H4 (cell line): ENCODE data around the gene XPR1. TPM values are rescaled to one million over a fixed set of nuclear protein-coding genes. Genes with fewer than 3 reads are reported as not detected.
"Not testable (repeated sequence)": the region's sequence is repeated elsewhere in the genome, so short reads cannot be mapped to it uniquely, and the experiment has no call there.

Experiments used
- DNase-seq: peaks from one replicate; pipeline ENCODE4 v3.0.0-alpha.2; 2015; ENCODE audit warnings: low spot score
- total RNA-seq: library from RNA; depleted of rRNA; stranded (reverse); fragments of >200 nt; shearing (Covaris generic); gene quantifications from 2 replicates; pipeline ENCODE4 v1.2.3, GENCODE V29; 2014

The XPR1 gene
- total RNA-seq, 1 experiment from 2014 or later, result 23.5 TPM

DNA sequence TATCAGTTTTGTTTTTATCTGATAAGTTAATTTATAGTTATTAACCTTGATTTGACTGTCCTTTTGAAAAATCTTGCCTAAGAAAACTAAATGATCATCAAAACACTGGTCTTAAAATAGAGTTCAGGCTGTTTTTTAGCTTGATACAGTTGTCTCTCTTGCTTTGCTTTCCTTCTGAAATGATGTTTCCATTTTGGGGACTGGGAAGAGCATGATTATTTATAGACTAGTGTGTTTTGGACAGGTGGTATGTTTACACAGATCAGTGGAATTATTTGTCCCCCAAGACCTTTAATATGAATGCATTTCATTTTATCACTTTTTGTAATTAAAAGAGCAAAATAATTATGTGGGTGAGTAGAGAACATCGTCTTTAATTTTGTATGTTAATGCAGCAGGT is 90.8 kb downstream of the XPR1 start:
- DNase-seq, result no peak

DNA sequence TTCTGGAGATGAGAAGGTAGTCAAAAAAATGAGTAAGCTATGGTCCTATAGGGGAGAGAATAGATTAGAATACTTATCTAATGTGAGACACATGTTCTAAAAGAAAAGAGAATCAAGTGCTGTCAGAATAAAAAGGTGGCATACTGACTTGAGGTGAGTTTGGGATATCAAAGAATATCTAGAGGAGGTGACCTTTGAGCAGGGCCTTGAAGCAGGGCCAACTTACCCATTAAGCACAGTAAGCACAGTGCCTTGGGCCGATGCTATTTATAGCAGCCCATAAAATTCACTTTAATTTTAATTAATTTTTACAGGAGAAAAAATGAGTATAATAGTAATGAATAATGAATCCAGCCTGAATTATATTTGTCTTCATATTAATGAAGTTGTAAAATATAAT is 92.2 kb downstream of the XPR1 start:
- DNase-seq, result no peak

DNA sequence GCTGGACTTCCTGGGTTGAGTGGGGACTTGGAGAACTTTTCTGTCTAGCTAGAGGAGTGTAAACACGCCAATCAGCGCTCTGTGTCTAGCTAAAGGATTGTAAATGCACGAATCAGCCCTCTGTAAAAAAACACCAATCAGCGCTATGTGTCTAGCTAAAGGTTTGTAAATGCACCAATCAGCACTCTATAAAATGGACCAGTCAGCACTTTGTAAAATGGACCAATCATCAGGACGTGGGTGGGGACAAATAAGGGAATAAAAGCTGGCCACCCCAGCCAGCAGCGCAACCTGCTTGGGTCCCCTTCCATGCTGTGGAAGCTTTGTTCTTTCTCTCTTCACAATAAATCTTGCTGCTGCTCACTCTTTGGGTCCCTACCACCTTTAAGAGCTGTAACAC is 94.2 kb downstream of the XPR1 start:
- DNase-seq, result not testable (repeated sequence)

DNA sequence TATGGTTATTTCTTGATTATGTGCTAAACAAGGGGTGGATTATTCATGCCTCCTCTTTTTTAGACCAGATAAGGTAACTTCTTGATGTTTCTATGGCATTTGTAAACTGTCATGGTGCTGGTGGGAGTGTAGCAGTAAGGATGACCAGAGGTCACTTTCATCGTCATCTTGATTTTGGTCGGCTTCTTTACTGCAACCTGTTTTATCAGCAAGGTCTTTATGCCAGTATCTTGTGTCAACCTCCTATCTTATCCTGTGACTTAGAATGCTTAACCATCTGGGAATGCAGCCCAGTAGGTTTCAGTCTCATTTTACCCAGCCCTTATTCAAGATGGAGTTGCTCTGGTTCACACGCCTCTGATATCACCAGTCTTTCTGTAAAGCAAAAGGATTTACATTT is 95.9 kb downstream of the XPR1 start:
- not testable (repeated sequence) for DNase-seq

DNA sequence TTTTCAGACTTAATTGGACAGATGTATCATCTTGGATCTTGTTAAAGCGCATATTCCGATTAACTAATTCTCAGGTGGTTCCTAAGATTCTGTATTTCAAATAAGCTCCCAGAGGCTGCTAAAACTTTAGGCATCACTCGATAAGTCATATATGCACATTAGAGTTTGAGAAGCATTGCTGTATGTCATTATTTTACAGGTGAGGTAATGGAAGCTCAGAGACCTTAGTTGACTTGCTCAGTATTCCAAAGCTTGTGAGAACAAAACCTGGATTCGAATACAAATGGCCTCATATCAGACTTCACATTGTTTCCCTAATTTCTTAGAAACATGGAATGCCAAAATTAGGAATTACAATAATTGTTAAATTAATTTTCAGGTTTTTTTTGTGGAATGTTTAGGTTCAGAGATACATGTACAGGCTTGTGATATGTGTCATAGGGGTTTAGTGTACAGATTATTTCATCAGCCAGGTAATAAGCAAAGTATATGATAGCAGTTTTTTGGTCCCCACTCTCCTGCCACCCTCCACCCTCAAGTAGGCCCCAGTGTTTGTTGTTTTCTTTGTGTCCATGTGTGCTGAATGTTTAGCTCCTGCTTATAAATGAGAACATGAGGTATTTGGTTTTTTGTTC is 96.8 kb downstream of the XPR1 start:
- no peak for DNase-seq

DNA sequence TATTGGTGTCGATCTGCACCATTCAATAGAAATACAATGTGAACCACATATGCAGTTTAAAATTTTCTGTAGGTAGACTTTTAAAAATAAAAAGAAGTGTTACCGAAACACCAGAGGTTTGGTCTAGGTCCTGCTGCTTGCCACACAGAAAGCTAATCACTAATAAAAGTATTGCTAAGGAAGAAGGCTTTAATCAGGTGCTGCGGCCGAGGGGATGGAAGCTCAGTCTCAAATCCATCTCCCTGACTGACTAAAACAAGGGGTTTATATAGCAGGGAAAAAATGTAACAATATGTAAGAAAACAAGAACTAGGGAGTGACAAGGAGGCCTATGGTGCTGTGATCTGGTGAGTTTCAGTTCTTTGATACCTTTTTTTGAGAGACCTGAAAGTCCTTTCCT is 99.3 kb downstream of the XPR1 start:
- no peak for DNase-seq

DNA sequence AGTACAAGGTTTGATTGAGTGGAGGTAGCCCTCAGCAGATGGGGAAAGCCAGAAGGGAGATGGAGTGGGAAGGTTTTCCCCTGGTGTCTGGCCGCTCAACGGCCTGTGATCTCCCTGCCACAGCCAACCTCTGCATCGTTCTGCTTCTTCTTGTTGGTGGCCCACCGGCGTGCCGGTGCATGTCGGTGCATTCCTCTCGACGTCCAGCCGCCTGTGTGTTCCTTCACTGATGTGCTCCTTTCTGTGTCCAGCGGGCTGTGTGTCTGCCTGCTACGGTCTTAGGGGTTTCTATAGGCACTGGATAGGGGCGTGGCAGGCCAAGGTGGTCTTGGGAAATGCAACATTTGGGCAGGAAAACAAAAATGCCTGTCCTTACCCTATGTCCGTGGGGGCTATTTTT is 101.0 kb downstream of the XPR1 start:
- no peak for DNase-seq

DNA sequence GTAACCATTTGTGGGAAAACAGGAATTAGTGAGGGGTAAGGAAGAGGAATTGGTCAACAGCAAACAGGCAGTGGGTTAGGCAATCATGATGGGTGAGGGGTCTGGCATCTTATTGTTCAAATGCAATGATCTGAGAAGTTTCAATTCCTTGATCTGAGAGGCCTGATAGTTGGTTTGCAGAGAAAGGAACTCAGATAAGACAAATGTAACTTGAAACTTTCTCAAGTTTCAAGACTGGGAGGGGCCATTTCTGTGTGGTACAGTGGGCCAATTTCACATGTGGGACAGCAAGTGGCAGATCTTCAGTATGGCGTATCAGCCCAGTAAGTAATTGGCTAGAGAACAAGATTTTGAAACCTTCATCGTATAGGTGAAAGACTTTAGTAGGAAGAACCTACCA is 102.5 kb downstream of the XPR1 start:
- no peak for DNase-seq

DNA sequence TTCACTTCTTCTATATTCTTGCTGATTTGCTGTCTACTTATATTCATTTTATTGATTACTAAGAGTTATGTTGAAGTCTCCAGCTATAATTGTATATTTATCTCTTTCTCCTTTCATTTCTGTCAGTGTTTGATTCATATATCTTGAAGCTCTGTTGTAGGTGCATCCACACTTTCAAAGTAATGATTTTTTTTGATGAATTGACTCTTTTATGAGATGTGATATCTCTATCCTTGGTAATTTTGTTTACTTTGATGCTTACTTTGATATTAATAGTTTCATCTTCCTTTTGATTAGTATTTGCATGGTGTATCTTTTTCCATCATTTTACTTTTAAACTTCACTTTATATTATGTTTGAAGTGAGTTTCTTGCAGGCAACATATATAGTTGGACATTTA is 110.8 kb downstream of the XPR1 start:
- DNase-seq, result no peak

DNA sequence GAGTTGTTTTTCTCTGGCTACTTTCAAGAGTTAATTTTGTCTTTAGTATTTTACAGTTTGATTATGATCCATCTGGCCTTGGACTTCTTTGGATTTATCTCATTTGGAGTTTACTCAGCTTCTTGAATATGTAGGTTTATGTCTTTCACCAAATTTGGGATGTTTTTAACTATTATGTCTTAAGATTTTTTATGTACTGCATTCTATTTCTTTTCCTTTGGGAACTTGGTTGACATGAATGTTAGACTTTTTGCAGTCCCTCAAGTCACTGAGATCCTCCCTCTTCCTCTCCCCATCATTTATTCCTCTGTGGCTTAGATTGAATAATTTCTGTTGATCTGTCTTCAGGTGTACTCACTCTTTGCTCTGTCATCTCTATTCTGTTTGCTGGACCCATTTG is 112.0 kb downstream of the XPR1 start:
- DNase-seq, result no peak

DNA sequence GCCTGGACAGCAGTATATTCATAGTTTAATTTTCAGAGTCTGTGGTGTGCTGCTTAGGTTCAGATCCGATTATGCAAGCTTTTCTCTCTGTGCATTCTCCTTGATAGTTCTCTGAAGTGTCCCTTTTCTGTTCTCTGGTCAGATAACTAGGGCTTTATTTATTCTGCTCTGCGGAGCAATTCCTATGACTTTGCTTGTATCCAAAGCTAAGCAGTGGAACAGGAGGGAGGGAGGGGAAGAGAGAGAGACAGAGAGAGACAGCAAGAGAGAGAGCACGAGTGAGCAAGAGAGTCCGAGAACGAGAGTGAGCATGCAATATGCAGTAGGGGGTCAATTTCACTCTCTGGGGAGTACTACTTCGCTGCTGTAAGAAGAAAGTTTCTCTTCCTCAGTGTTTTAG is 113.3 kb downstream of the XPR1 start:
- no peak for DNase-seq

DNA sequence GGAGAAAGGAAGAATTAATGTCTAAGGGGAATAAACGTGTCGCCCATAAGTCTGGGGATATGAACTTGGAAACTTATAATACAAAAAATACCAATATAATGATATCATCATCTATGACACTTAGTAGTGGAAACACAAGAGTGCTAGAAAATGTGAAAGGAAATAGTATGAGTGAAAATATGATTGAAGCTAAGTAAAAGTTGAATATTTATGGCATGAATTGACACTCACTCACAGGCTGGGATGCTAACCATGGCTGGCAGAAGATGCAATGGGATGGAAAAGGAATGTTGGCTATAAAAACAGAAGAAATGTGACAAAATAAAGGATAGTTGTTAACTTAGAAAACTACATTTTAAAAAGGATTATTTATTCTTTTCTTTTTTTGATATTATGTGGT is 120.1 kb downstream of the XPR1 start:
- DNase-seq, result no peak

DNA sequence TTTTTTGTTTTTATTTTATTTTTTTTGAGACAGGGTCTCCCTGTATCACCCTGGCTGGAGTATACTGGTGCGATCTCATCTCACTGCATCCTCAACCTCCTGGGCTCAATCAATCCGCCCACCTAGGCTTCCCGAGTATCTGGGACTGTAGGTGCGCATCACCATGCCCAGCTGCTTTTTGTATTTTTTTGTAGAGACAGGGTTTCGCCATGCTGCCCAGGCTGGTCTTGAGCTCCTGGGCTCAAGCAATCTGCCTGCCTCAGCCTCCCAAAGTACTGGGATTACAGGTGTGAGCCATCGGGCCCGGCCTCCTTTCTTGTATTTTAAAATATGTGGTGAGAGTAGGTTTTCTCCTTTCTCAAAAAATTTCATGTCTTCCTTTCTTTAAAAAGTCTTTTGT is 122.6 kb downstream of the XPR1 start:
- DNase-seq, result no peak

DNA sequence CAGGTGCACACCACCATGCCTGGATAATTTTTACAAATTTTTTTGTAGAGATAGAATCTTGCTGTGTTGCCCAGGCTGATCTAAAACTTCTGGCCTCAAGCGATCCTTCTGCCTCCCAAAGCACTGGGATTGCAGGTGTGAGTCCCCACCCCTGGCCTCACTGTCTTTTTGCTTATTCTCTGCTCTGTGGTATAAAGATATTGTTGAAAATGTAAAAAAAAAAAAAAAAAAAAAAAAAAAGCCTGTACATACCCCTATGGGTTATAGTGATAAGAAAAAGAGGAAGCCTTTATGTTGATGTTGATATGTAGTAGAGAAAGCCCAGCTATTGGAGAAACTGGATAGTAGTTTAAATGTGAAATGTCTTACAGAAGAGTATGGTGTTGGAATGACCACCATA is 125.8 kb downstream of the XPR1 start:
- no peak for DNase-seq

DNA sequence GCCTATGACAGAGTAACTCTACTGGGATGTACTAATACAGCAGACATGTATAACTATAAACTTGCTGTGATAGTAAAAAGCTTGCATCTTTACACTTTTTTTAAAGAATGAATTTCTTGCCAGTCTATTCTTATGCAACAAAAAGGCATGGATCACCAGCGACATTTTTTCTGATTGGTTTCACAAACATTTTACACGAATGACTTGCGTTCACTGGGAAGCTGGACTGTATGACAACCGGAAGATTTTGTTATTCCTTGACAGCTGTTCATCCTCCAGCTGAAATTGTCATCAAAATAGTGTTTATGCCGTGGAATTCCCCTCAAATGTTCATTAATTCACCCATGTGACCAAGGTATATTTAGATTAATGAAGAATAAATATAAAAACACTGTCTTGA is 131.0 kb downstream of the XPR1 start:
- no peak for DNase-seq

DNA sequence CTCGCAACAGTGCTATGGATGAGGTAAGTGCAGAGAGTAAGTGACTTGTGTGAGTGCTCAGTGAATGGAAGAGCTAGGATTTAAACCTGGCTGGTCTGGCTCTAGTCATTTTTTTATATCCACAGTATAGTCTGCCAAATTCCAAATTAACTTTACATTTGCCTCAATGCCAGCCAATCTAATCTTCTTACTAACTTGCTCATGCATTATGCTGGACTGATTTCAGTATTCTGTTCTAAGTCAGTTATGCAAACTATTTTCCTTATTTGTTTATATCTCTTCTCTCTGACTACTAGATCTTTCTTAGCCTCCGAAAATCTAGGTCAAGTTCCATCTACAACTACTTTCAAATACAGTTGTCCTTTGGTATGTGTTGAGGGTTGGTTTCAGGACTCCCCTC is 133.3 kb downstream of the XPR1 start:
- no peak for DNase-seq

DNA sequence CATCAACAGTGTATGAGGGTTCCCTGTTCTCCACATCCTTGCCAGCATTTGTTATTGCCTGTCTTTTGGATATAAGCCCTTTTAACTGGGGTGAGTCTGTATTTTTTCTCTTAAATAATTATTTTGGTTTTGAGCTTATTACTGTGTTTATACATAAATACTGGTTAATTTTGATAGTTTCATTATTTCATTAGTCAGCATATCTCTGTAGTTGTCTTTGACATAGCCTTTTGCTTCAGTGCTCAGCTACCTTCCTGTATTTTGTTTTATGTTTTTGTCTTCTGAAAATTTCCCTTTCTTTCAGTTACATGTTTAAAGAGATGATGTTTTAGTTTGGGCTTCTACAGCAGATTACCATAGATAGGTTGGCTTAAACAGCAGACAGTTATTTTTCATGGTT is 138.1 kb downstream of the XPR1 start:
- no peak for DNase-seq

DNA sequence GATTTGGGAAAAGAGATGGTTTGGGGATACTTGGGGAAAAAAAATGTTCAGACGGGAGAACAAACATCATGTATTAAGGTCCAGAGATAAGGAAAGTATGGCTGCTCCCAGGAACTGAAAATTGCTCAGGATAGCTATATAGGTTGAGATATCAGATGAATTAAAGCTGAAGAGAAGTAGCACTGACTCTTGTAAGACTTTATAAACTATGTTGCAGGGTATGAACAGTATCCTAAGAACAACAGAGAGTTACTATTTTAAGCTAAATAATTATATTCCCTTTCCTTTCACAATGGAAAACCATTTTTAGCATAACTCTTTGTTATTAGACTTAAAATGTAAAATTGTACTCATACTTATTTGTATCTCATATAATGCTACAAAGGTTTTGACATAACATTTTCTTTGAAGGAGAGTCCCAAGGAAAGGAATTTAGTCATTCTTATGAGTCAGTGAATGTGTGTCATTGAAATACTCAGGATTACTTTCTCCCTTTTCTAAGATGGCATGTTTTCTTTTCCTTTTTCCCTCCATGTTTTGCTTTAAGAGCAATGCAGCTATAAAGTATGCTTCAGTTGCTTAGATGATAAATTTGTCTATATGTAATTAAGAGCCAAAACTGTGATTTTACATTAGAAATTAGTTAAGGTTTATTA is 141.5 kb downstream of the XPR1 start:
- no peak for DNase-seq

DNA sequence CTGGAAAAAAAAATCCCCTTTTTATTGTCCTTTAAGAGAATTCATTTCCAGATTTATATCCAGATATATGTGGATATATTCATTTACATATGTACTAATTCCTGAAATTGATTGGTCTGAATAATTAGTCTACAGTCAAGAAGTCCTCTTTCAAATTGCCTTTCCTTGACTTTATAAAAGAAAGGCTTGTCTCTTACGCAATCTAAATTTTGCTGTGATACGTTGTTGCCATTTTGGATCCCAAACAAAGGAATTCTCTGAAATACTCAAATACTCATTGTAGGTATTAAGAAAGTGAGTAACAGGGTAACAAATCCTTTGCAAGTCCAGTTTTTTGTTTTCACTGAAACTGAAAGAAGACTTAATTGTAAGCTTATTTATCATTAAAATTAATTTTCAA is 144.0 kb downstream of the XPR1 start:
- DNase-seq, result no peak

DNA sequence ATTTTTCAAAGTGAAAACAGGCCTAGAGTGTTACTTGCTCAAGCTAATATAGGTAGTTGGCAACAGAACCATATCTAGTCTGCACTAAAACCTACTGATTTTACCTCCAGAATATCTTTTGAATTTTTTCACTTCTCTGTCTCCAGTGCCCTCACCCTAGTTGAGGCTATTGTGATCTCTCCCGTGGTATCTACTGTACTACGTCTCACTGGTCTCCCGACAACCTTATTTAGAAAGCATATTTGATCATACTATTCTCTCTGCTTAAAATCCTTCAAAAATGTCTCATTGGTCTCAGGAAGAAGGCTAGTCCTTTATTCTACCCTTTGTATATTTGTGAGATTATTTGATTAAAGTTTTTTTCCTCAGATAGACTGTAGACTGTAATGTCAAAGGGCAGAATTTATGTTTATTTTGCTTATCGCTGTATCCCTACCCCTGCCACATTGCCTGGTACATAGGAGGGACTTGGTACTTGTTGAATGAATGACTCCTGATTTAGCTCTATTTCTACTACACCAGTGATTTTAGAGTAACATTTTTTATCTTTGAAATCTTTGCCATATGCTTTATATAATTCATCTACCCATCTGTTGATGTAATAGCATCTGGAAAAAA is 145.4 kb downstream of the XPR1 start:
- DNase-seq, result no peak

DNA sequence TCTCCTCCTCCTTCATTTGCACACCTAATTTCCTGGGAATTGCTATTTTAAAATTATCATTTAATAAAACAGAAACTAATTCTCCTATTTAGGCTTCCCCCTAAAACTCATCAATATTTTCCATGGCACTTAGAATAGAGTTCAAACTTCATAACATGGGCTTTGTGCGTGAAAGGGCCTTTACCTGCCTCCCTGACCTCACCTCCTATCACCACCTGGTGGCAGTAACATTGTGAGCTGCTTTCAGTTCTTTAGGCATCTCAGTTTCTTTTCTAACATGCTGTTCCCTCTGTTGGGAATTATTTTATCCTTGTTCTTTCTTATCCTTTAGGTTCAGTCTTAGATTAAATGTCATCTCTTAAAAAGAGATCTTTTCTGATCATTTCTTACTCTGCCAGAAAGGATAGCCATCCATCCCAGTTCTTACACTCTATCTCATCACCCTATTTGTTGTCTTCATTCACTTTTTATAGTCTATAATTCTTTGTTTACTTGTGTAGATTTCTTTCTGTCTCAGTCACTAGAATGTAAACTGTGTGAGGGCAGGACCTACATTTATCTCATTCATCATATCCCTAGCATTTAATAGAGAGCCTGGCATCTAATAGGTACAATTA is 147.1 kb downstream of the XPR1 start:
- DNase-seq, result peak; percentile 9

DNA sequence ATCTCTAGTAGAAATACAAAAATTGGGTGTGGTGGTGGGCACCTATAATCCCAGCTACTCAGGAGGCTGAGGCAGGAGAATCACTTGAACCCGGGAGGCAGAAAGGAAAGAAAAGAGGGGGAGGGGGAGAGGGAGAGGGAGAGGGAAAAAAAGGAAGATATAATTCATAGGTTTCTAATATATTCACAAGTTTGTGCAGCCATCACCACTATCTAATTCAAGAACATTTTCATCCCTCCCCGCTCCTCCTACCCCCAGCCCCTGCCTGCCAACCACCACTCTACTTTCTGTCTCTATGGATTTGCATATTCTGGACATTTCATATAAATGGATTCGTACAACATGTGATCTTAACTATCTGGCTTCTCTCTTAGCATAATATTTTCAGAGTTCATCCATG is 147.8 kb downstream of the XPR1 start:
- DNase-seq, result no peak

DNA sequence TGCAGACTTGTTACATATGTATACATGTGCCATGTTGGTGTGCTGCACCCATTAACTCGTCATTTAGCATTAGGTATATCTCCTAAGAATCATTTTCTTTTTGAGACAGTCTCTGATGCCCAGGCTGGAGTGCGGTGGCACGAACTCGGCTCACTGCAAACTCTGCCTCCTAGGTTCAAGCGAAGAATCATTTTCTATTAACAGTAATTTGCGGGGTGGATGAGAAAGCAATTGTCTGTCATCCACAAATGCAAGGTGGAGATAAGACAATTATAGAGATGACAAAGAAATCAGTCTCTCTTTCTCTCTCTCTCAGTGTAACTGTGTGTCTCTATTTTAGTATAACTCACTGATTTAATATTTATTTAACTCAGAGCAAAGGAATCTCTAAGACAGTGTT is 149.9 kb downstream of the XPR1 start:
- DNase-seq, result no peak
